Measurements from ENCODE around the gene PHPT1.
"Not testable (repeated sequence)": the region's sequence is repeated elsewhere in the genome, so short reads cannot be mapped to it uniquely, and the experiment has no call there.

The PHPT1 gene

GRCh38 chr9:136861874-136862457, 12.8 kb downstream of the PHPT1 start:
- FAIRE-seq: no peak

DNA sequence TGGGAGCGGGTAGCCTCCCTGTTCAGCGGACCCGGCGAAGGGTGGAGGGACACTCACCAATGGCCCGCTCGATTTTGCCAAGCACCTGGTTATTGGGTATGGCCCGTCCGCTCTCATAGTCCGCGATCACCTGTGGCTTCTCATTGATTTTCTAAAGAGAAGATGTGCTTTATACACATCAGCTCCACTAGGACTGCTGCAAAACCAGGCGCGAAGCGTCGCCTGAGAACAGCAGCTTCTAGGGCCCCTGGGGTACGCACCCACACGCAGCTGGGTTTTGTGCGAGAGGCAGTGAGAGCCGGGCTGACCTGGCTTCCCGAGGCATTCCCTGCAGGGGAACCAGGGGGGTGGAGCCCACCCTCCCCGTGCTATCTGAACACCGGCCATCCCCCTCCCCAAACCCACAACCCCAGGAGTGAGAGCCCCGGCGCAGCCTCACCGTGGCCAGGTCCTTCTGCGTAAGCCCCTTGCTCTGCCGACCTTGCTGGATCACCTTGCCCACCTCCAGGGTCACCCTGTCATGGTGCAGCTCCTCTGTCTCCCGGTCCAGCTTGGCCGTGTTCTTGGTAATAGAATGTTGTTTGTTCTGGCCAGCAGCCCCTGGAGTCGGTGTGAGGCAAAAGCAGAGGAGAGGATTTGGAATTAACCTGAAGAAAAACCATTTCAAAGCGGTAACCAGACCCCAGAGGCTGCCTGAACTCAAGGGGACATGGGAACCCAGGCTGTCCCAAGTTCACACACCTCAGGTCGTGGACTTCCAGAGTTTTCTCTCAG, 13.8 kb downstream of the PHPT1 start:
- no peak for FAIRE-seq

DNA sequence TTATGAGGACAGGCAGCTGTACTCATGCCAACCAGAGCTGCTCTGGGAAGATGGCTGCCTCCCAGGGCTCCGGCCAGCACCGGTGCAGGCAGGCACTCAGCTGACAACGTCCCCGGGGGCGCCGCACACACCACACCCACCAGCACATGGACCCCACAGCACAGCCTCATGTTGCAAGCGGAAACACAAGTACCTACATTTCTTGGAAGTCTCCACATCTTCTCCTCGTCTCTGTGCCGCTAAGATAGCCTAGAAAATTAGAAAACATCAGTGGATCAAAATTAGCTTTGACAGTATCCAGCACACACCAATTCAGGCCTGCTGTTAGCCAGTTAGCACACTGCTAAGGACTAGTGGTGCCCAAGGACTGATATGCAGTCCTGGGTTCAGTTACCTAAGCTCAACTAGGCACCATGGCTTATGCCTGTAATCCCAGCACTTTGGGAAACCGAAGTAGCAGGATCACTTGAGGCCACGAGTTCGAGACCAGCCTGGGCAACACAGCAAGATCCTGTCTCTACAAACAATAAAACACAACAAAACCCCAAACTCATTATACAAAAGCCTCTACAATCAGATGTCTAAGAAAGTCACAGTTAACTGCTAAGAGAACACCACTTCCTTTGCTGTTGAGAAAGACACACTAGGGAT, 14.5 kb downstream of the PHPT1 start:
- FAIRE-seq: no peak

- no peak for FAIRE-seq
Measured at GRCh38 chr9:136865041-136865767, 16.0 kb downstream of the PHPT1 start.

- no peak for FAIRE-seq
Measured at GRCh38 chr9:136865768-136866103, 16.5 kb downstream of the PHPT1 start.

- not testable (repeated sequence) for FAIRE-seq
Measured at GRCh38 chr9:136866898-136867421, 17.8 kb downstream of the PHPT1 start.

DNA sequence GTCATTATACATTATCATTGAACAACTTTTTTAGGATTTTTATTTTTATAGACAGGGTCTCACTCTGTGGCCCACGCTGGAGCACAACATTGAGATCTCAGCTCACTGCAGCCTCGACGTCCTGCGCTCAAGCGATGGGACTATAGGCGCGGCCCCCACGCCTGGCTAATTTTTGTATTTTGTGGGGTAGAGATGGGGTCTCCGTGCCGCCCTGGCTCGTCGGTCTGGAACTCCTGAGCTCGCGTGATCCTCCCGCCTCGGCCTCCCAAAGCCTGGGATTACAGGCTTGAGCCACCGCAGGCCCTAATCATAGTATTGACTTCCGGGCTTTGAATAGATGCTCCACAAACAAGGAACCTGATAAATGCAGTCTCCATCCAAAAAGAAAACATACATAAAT, 18.3 kb downstream of the PHPT1 start:
- FAIRE-seq: no peak

GRCh38 chr9:136867917-136868316, 18.7 kb downstream of the PHPT1 start:
- FAIRE-seq: no peak

DNA sequence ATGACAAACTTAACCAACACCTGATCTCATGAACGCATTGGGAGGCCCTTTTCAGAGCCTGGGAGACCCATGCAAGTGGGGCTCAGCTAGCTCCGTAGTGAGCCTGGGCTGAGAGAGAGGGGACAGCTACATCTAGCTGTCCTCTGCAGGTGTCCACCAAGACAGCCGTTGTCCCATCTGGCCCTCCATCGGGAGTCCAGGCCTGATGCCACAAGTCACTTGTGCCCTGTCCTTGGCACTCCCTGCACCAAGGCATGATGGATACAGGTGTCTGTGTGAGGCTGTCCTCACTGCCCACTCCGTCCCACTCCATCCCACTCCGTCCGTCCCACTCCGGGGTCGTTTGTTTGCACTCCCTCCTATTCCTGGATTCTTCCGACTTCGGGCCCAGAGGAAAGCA, 19.4 kb downstream of the PHPT1 start:
- FAIRE-seq: no peak

DNA sequence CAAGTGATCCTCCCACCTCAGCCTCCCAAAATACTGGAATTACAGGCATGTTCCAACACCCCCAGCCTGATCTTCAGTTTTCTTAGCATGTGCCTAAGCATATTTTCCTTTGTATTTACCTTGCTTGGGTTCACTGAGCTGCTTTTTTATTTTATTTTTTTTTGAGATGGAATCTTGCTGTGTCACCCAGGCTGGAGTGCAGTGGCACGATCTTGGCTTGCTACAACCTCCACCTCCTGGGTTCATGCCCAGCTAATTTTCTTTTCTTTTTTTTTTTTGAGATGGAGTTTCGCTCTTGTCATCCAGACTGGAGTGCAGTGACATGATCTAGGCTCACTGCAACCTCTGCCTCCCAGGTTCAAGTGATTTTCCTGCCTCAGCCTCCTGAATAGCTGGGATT, 20.4 kb downstream of the PHPT1 start:
- not testable (repeated sequence) for FAIRE-seq

- no peak for FAIRE-seq
Measured at GRCh38 chr9:136875155-136875554, 25.9 kb downstream of the PHPT1 start.

GRCh38 chr9:136876476-136876875, 27.3 kb downstream of the PHPT1 start:
- no peak for FAIRE-seq

- FAIRE-seq: no peak
Measured at GRCh38 chr9:136880651-136881050, 31.4 kb downstream of the PHPT1 start.

GRCh38 chr9:136881691-136882108, 32.5 kb downstream of the PHPT1 start:
- FAIRE-seq: no peak

DNA sequence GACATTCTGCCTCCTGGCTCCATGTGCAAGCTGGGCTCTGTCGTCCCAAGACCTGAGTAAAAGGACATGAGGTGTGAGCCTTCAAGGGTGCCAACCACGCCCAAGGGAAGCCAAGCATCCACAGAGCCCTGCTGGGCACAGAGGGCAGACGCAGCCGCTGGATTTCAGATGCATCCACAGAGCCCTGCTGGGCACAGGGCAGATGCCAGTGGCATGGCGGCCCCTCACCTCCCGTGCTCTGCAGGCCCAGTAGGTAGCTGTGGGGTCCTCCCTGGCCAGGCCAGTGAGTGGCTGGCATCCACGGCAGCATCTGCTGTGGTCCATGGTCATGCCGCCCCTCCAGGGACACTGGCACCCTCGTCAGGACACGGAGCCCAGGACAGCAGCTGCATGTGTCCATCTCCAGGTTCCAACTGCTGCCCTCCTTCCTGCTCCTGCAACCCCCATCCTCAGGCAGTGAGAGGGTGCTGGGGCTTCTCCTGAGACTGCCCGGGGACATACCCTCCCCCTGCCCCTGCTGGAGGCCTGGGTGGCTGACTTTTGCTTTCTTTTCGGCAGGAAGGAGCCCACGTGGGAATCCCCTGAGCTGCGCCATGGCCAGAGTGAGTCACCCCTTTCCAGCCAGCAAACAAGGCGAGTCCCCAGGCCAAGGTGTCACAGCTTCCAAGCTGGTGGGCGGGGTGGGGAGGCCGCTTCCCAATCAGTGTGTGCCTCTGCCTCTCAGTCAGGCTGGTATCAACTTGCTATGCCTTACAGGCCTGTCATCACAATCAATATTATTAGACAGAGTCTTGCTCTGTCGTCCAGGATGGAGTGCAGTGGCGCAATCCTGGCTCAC, 33.1 kb downstream of the PHPT1 start:
- no peak for FAIRE-seq

- FAIRE-seq: not testable (repeated sequence)
Measured at GRCh38 chr9:136882947-136883283, 33.7 kb downstream of the PHPT1 start.

DNA sequence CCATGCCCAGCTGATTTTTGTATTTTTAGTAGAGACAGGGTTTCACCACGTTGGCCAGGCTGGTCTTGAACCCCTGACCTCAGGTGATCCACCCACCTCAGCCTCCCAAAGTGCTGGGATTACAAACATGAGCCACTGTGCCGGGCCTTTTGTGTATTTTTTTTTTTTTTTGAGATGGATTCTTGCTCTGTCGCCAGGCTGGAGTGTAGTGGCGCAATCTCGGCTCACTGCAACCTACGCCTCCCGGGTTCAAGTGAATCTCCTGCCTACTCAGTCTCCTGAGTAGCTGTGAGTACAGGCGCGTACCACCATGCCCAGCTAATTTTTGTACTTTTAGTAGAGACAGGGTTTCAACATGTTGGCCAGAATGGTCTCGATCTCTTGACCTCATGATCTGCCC, 34.5 kb downstream of the PHPT1 start:
- not testable (repeated sequence) for FAIRE-seq

DNA sequence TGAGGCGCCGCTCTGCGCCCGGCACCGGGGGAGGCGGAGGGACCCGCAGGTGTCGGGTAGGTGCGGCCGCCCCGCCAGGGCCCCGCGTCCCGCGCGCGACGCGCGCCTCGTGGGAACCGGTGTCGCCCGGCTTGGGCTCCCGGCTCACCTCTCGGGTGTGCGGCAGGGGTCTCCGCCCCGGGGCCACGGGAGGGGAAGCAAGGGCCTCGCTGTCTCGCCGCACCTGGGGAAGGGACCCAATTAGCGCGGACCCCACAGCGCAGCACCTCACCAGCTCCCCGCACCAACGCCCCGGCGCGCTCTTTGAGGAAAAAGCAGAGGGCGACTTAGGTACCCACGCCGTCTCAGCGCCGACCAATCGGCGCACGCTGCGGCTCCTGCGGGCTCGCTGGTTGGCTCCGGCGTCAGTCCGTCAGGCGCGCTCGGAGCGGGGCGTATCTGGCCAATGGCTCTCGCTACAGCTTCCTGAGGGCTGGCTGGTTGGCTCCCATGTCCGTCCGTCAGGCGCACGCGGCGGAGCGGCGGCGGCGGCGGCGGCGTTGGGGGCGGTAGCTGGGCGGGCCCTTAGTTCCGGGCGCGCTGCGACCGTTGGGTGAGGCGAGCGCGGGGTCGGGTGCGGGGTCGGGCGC, 36.9 kb downstream of the PHPT1 start, which contains the start of gene TRAF2:
Gene TRAF2 (plus strand): TSS at position 567 of the 629 bp plus-strand sequence. CDS start 12,225 bp downstream, outside the sequence.
- no peak for FAIRE-seq

DNA sequence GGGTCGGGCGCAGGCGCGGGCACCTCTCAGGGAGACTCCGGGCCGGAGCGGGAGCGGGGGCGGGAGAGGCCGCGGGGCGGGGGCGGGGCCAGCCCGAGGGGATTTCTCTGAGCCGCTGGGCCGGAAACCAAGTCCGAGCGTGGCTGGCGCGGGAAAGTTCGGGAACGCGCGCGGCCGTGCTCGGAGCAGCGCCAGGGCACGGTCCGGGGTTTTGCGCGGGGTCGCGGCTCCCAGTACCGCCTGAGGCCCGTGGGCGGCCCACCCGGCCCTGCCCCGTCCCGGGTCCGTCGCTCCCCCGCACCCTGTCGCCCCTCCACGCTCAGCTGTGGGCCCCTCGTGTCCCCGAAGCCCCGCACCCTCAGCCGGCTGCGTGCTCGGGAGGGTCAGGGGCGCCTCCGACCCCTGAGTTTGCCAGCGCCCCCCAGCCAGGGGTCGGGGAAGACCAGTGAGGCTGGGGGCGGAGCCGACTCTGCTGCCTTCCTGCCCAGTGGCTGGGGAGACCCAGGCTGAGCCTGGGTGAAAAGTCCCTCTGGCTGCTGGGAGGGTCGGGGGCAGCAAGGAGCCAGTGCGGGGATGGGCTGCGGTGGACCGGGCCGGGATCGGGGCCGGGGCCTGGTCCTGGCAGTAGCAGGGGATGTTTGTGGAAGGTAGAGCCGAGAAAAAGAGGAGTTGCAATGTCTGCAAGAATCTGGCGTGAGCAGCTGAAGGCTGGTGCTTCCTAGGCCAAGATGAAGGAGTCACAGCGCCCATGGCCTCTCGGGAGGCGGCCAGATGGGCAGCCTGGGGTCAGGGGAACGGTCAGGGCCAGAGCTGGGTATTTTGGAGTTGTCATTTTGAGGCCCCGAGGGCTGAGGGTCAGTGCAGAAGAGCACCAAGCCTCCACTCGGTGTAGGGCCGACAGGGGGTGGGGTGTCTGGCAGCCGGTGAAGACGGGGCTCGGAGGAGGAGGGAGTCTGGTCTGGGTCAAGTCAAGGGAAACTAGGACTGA, 37.7 kb downstream of the PHPT1 start:
- no peak for FAIRE-seq

DNA sequence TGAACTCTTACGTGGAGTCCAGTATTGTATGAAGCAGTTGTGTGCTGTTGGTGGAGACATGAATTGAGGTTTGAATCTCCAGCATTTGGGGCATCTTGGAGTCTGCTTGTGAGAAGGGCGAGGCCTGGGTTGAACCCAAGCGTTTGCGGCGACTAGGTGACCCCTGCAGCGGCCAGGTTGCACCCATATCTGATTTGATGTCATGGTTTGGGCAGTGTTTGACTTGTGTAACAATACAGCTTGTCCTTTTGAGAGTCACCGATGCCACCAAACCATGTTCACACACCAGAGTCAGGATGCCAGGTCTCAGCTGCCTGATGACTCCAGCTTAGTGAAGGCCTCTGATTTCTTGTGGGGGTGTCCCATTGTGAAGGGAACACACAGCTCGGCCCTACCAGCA, 39.2 kb downstream of the PHPT1 start:
- no peak for FAIRE-seq
